NCI-H2107 treated with DMSO at 0.1 percent for 48 hours (cell line): Measurements from ENCODE around the gene BRINP2.
A peak's percentile ranks its signal among the peaks of the same experiment; 100 is the strongest.

Source experiments
- DNase-seq: peaks from one replicate; lab custom pipeline; 2025; ENCODE audit not compliant: unreplicated experiment; lab: John Stamatoyannopoulos, UW

The BRINP2 gene

GRCh38 chr1:177165069-177165439, 5.7 kb upstream of the BRINP2 start:
- no peak for DNase-seq

DNA sequence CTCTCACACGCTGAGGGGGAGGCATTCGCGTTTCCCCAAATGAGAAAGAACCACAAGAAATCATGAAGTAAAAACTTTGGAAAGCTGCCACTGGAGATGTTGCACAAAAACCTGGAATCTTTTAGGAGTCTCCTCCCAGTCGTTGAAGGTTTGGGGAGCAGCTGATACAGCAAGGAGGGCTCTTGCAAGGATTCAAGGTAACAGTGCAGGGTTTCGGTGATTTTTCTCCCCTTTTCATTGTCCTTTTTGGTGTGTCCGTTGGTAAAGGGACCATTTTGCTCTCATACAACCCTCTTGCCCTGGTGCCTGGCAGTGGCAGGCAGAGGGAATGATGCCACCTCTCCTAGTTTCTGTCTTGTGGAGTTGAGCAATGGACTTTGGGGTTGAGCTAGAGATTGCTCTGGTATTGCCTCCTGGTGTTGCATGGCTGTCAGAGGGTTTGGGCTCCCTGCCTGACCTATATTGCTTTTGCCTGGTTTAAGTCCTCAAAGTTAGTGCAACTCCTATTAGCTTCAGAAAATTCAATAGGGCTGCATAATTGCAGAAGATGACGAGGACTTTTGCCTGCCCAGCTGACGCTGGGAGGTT, 872 bp downstream of the BRINP2 start:
- DNase-seq = no peak

- DNase-seq = no peak
Observed at GRCh38 chr1:177172272-177172671, 1.5 kb downstream of the BRINP2 start.

DNA sequence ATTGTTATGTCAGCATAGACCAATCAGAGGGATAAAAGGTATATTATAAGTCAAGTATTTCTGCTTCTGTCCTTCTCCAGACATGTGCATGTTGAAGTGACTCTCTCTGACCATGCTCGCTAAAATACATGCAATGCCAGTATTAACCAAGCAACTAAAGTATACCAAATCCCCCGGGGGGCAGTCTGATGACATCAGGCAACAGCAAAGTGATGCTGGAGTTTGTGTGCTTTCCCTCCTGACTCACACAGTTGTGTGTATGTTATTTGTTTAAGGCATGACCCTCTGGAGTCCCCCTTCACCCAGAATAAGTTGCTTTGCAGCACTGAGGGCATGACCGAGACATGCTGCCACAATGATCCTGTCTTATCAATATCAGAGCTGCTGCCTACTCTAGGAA, 2.1 kb downstream of the BRINP2 start:
- DNase-seq = no peak

DNA sequence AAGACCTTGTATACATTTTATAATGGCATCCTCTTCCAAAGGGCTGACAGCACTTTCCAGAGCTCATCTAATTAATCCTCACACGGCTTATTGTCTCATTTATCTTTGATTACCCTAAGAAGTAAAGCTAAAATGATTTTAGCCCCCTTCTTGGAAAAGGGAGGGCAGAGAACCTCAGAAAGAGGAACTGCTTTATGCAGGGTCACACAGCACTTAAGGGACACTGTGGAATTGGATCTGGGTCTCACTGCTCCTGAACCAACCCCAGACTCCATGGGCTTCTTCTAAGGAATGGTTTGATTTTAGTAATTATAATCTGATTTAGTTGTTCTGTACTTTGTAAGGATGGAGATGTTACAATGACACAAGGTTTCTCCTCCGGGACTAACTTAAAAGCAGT, 3.2 kb downstream of the BRINP2 start:
- no peak for DNase-seq

GRCh38 chr1:177174921-177175634, 4.3 kb downstream of the BRINP2 start:
- no peak for DNase-seq

- no peak for DNase-seq
Observed at GRCh38 chr1:177181280-177181630, 10.5 kb downstream of the BRINP2 start.

DNA sequence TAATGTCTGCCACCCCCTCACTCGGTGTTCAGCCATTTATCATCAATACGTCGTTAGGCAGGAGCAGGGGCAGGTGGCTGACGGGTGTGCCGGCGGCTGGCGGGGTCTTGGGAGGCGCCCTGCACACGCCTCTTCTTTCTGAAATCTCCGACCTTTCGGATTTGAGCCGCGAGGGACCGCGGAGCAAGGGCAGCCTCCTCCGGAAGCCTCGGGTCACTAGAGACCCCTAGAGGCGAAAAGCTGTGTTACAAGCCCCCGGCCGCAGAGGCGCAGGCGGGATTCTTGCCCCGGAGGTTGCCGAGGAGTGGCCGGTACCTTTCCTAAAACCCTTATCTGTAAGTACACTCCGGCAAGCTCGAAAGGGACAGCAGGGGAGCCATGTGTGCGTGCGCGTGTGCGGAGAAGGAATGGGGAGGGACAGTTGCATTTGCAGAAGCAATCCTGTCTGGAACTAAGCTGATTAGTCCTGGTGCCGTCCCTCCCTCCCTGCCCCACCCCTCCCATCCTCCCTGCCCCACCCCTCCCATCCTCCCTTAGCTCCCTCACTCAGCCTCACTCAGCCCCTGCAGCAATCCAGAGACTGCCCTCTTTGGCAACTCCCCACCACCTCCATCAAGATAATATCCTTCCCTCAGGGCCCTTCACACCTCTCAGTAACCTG, 11.0 kb downstream of the BRINP2 start:
- DNase-seq = peak; percentile 55

- no peak for DNase-seq
Observed at GRCh38 chr1:177183836-177184235, 13.1 kb downstream of the BRINP2 start.

- DNase-seq = no peak
Observed at GRCh38 chr1:177185209-177185608, 14.5 kb downstream of the BRINP2 start.

DNA sequence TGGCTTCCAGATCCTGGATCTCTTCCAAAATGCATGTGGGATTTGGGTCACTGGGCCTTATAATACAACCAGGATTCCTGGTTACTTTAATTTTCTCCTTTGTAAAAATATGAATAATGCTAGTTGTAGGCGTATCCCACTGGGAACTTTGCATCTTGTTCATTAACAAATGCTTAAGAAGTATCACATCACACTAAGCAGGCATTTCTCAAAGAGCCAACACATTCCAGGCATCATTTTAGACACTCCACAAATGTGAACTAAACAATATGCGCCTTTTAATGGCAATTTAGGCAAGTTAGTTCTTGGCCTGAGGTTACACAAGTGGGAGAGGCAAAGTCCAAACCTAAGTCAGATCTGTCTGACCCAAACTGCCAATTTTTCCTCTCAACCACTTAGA, 15.9 kb downstream of the BRINP2 start:
- no peak for DNase-seq

DNA sequence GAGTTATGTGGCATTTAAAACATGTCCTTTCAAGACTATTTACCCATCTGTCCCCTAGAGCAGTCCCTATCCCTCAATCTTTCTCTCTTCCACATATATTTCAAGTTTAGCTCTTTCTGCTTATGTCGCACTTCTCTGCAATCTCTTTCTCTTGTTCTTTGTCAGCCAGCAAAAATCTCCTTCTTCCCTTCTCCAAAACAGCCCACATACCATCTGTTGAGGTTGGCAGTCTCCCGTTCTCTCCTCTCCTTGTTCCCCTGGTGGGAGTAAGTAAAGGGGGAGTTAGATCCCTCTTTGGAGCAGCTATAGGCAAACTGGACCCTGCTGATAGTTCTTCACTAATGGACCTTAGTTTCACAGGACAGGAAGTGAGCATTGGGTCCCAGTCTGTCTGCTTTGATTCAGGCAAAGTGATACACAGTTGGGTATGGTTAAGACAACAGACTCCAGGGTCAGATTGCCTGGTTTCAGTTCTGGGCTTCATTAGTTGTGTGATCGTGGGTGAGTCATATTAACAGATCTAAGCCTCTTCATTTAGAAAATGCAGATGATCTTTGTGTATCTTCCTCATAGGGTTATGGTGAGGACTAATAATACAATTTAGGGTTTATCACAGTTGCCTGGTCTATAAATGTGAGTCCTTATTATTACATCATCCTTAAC, 19.7 kb downstream of the BRINP2 start:
- DNase-seq = no peak

DNA sequence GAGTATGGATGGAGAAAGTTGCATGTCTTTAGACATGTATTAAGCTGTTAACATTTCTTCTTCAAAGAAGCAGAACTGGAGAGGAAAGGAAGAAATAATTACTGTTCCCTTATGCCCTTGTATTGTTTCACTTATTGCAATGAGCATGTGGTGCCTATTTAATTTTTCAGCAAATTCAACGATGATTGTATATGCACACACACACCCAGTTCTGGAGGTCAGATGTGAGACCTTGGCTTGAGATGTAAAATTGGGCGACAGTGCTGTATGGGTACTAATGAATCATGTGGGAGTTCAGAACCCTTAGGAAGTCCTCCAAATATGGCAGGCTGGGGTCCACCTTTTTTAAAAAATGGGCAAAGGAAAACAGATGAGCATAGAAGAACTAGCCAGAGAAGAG, 27.5 kb downstream of the BRINP2 start:
- no peak for DNase-seq

- no peak for DNase-seq
Observed at GRCh38 chr1:177200290-177200689, 29.5 kb downstream of the BRINP2 start.

DNA sequence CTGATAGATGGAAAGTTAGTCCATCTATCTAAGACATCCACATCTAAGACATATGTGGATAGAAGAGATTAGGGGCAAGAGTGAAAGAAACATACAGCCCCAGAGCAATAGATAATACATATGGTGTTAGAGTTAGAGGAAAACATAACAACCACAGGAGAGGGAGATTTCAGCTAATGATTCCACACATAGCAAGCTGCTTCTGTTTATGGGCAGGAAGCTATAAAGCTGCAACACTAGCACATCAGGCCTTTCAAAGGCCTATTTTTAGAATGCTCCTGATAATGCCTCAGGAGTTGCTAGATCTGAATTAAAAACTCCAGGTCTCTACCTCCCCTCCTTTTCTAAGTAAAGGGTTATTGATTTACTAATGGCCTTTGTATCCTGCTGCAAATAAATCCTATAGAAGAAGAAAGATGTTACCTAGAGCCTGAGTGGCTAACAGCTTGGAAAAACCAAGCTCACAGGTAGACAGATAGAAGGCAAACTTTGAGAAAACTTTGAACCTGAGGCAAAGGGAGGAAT, 36.1 kb downstream of the BRINP2 start:
- DNase-seq = no peak

DNA sequence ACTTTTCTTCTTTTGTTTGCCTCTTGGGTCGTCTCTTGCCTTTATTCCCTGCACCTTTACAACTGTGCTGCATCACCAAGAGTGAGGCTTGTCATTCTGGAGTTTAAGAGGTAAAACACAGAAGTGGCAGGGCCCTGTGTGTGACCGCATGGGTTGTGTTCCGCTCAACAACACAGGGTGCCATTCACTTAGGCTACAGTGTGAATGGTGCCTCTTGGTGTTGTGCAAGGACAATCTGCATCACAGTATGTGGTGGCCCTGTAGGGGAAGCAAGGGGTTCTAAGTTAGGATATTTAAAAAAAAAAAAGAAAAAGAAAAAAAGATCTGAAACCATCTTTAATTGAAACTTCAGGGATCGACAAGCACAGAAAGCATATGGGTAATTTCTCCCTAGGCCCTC, 38.2 kb downstream of the BRINP2 start:
- no peak for DNase-seq

GRCh38 chr1:177209357-177209756, 38.6 kb downstream of the BRINP2 start:
- peak; percentile 69 for DNase-seq

DNA sequence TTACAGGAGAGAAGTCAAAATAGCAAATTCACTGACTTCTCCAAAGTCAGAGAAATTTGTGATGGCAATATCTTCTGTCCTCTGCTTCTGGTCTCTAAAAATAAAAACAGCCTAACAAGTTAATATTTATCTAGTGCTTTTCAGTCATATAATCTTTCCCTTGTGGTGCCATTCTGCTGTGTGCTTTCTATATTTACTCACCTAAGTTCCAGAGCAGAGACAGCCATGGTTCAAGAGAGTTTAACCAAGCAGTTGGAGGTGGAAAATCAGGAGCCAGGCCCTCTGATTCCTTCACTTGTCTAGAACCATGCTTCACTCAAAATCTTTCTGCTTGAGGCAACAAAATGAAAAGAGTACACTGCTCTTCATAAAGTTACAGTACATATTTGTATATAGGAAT, 39.3 kb downstream of the BRINP2 start:
- DNase-seq = no peak

- DNase-seq = no peak
Observed at GRCh38 chr1:177211231-177211630, 40.5 kb downstream of the BRINP2 start.

- DNase-seq = no peak
Observed at GRCh38 chr1:177216587-177217202, 45.9 kb downstream of the BRINP2 start.
